CD4-positive, alpha-beta T cell treated with Interferon alpha-2 for 1 hour (primary cell): ENCODE measurements around the gene CUL9.
"Not testable (repeated sequence)": the region's sequence is repeated elsewhere in the genome, so short reads cannot be mapped to it uniquely, and the experiment has no call there.

Experiments
- DNase-seq, 2 donors: peaks; one replicate each; pipeline ENCODE4 v3.0.0-alpha.2; 2020 to 2022

CUL9 gene

DNA sequence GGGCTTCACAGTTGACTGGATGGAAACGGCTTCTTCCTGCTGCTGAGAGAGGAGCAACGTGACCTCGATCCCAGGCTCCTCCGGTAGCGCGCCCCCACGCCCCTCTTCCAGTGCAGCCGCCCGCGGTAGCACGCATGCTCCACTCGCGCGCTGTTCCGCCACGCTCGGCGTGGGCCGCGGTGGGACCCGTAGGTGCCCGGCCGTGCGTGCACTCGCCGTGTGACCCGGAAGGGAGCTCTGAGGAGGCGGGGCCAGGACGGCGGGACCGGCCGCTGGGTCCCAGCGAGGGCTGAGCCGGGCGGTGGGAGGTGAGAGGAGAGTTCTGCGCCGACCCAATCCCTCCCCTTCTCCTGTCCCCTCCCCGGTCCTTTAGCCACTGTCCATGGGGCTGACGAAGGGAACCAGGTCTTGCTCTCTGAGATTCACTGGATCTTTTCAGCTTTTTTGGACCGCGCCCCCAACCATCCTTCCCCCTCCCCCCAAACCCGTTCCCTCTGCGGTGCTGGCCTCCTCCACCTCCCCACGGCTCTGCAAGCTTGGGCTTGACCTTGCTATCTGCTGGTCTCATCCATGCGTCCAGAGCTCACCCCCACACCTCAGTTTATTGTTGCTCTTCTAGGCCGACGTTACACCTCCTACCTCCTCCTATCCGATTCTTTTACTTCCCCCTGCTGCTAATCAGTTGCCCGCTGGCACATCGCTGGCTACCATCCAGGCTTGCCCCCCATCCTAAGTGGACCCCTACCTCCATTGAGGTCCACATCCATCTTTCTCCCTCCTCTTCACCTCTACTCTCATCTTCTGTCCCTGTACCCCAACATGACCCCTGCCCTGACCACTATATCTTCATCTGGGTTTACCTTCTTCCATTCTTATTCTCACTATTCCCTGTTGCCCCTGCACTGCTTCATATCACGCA lies at the start of gene CUL9:
Gene CUL9, plus strand, starts transcription at position 255 of the 919 bp plus-strand sequence. CDS start 2,115 bp downstream, outside the sequence.
- DNase-seq, result peak; percentile 78 to 85

DNA sequence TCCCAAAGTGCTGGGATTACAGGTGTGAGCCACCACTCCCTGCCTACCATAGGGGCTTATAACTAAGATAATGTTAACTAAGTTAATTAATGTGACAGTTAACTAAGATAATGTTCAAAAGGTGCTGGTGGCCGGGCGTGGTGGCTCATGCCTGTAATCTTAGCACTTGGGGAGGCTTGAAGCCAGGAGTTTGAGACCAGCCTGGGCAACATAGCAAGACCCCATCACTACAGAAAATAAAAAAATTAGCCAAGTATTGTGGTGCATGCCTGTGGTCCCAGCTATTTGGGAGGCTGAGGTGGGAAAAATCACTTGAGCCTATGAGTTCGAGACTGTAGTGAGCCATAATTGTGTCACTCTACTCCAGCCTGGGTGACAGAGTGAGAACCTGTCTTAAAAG lies 43.7 kb upstream of the CUL9 start:
- DNase-seq, result no peak

DNA sequence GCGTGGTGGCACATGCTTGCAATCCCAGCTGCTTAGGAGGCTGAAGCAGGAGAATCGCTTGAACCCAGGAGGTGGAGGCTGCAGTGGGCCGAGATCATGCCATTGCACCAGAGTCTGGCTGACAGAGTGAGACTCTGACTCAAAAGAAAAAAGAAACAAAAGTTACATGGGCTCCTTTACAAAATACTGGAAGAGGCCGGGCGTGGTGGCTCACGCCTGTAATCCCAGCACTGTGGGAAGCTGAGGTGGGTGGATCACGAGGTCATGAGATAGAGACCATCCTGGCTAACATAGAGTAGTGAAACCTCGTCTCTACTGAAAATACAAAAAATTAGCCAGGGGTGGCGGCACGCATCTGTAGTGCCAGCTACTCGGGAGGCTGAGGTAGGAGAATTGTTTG lies 42.0 kb upstream of the CUL9 start:
- not testable (repeated sequence) for DNase-seq

DNA sequence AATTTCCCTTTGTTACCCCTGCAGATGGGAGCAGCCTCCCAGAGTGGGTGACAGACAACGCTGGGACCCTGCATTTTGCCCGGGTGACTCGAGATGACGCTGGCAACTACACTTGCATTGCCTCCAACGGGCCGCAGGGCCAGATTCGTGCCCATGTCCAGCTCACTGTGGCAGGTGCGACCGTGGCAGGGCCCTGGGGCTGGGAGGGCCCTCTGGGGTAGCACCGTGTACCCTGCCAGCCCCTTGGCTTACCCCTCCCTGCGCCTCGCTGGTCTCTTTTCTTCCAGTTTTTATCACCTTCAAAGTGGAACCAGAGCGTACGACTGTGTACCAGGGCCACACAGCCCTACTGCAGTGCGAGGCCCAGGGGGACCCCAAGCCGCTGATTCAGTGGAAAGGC lies 40.4 kb upstream of the CUL9 start:
- DNase-seq, result no peak

DNA sequence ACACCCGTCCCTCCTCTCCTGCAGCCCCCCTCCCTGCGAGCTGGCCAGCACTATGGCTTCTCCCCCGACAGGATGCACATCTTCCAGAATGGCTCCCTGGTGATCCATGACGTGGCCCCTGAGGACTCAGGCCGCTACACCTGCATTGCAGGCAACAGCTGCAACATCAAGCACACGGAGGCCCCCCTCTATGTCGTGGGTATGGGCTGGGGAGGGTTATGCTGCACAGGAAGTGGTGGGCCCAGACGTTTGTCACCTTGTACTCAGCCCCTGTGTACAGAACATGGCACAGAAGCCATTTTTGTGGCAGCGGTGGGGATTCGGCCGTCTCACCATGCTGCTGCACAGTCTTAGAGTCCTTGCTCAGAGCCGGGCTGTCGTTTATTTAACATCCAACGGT lies 39.9 kb upstream of the CUL9 start:
- DNase-seq, result peak; percentile 6 to 38

DNA sequence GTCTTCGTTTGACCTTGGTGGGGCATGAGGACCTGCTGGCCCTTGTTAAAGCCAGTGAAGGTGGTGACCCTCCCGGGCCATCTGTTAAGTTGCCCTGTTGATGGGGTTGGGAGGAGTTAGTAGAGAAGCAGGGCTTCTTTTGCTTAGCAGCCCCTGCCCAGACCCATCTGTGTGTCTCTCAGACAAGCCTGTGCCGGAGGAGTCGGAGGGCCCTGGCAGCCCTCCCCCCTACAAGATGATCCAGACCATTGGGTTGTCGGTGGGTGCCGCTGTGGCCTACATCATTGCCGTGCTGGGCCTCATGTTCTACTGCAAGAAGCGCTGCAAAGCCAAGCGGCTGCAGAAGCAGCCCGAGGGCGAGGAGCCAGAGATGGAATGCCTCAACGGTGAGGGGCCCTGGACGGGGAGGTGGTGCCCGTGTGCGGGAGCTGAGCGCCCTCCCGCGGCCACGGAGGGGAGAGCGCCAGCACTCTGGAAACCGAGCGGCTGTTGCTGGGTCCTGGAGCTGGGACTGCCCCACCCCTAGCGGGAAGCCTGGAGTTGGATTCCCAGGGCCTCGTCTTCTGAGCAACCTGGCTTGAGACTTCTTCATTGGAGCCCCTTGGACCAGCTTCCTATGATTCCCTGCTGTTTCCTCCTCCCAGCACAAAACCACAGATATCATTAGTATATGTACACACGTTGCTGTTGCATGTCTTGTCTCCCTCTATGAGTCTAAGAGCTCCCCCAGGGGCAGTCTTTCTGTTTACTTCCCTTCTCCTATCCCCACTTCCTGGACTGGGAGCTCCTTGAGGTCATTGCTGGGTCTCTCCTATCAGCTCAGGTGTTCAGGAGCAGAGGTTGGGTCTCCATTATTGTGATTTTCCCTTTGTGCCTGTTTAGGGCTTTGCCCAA lies 38.5 kb upstream of the CUL9 start:
- peak; percentile 70 to 79 for DNase-seq

DNA sequence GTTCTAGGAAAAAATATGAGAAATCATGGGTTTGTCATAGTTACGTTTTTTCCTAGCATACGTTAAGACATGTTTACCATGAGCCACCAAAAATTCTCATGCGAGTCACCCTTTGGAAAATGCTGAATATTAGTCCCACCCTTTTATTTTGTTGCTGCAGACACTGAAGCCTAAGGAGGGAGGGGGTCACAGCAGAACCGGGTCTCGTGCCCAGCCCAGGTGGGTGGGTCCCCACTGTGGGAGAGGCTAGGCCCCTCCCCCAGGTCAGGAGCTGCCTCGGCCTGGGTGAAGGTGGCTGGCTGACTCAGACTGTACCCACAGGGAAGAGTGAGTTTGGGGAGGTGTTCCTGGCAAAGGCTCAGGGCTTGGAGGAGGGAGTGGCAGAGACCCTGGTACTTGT lies 37.1 kb upstream of the CUL9 start:
- no peak for DNase-seq

DNA sequence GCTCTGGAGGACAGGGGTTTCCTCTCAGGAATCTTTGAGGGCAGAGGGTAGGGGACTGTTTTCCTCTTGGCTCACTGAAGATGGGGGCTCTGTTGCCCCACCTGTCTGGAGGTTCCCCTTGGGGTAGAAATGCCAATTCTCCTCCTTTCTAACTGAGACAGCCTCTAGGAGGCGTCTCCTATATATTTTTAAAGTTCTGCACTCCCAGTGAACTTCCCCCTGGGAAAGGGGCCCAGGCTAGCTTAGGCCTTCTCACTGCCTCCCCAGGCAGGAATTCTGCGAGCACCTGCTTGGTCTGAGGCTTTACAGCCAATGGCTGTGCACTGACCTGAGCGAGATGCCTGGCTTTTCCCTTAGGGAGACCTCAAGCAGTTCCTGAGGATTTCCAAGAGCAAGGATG lies 35.7 kb upstream of the CUL9 start:
- DNase-seq, result no peak

DNA sequence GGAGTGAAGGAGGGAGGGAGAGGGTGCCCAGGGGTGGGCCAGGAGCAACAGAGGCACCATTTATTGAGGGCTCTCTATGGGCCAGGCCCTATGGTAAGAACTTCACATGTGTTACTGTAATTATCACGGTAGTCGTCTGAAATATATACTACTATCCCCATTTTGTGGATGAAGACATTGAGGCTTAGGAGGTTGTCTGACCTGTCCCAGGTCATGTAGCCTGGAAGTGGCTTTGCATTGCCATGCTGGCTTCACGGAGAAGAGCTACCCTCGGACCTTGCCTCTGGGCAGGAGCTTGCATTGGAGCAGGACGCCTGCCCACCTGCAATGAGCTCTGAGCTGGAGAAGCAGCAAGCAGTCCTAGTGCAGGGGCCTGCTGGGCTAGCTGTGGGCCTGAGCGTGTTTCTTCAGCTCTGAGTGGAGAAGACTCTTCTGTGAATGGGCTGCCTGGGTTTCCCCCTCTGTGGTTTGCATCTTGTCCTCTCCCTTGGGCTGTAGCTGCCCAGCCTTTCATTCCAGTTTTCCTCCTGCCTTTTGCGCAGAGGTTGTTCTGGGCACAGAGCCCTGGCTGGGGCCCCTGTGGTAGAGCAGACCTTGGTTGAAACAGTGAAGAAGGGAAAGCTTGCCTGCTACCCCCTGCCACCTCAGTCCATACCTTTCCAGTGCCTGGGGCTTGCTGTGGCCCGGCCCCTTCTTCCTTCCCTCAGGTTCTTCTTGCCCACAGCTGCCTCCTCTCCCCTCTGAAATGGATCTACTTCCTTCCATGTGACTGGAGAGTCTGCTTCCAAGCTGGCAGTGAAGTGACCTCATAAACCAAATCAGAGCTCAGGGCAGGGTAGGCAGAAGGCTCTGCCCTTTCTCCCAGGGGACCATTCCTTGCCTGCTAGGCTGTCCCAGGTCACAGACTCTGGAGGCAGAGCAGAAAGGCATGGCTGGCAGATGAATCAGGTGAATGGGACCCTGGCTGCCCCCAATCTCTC lies 35.0 kb upstream of the CUL9 start:
- DNase-seq, result no peak

DNA sequence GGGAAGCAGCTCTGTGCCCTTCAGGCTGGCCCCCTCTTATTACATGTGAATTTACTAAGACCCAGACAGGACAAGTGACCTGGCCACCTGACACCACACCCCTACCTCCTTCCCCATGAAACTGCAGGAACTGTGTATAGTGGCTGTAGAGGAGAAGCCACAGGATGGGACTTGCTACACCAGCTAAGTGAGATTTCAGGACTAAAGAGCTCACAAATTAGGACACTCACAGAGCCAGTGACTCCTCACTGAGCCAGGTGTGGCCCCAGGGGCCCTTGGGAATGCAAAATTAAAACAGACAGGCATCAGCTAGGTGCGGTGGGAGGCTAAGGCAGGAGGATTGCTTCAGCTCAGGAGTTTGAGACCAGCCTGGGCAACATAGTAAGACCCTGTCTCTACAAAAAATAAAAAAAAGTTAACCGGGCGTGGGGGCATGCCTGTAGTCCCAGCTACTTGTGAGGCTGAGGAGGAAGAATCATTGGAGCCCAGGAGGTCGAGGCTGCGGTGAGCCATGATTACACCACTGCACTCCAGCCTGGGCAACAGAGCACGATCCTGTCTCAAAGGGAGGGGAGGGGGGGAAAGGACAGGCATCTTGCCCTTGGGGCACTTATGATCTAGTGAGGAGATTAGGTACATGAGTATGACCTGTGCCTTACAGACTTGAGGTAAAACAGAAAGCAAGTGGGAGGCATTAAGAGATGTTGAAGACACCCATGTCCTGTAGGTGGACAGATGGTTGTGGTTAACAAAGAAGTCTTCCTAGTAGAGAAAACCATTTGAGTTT lies 34.1 kb upstream of the CUL9 start:
- no peak for DNase-seq

DNA sequence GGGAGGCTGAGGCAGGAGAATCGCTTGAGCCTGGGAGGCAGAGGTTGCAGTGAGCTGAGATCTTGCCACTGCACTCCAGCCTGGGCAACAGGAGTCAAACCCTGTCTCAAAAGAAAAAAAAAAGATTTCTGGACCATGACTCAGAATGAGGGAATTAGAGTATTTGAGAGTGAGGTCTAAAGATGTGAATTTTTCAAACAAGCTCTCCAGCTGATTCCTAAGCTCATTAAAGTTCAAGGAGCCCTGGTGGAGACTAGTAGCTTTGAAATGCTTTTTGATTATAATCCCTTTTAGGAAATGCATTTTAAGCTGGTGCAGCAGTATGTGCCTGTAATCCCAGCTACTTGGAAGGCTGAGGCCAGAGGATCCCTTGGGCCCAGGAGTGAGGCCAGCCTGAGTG lies 32.7 kb upstream of the CUL9 start:
- no peak for DNase-seq

DNA sequence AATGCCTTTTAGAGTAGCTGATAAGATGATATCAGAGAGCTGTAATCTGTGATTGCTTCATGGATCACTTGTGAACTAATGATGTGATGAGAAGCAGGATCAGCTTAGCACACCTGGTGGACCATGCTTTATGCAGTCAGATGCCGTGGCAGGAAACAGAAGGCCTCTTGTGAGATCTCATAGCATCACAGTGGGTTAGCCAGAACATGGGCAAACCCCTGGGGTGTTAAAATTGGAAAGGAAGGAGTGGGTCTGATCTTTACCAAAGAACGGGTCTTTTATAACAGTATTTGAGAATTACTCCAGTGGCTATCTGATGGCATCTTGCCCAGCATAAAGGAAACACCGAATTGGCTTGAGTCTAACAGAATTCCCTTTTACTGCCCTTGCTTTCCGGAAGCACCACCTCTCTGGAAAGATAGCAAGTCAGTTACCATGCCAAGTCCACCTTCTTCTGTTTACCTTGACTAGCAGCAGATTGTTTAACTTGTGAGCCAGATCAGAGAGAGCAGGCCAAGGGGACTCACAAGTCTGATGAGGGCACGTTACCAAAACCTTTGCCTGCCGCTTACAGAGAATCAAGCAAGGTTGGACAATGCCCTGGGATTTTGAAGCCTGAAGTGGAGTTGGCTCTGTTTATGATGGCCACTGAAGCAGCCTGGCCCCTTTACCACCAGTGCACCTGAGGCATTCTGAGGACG lies 31.8 kb upstream of the CUL9 start:
- no peak for DNase-seq

DNA sequence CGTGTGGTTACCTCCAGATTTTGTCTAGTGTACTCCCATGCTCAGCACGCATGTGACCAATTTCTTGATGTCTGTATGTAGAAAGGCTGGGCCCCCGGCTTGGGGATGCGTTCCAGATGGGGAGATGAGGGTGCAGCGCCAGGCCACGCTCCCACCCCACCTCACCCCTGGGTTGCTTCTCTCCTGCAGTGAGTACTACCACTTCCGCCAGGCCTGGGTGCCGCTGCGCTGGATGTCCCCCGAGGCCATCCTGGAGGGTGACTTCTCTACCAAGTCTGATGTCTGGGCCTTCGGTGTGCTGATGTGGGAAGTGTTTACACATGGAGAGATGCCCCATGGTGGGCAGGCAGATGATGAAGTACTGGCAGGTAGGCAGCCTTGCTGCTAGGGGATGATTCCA lies 22.4 kb upstream of the CUL9 start:
- no peak for DNase-seq

DNA sequence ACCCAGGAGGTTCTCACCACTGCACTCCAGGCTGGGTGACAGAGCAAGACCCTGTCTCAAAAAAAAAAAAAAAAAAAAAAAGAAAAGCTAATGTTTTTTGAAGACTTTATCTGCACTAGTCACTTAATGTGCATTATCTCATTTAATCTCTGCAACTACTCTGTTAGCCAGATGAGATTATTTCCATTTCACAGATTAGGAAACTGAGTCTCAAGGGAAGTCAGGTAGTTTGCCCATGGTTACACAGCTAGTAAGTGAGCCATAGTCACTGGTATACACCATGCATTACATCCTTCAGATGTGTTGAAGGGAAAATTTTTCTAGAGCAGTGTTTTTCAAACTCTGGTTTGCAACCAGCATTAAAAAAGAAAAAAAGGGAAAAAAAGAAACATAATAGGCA lies 18.1 kb upstream of the CUL9 start:
- DNase-seq, result no peak

DNA sequence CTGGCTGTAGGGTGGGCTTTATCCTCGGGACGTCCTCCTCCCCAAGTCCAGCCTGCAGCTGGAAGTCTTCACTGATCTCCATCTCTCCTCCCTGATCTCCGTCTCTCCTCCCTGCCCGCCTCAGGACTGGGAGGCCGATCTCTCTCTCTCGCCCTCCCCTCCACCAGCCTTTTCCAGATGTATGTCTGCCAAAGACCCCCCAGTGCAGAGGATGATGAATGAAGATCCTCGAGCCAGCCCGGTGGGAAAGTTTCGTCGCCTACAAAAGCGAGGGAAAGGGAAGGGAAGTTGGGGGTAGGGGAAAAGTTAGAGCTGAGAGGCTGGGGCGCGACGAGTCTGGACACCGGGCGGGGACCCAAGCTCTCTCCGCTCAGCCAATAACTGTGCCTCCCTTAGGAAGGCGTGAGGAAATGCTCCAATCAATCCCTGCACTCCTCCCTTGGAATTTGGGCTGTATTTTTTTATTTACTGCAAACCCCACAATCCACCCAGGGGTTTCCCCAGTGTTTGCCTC lies 11.5 kb upstream of the CUL9 start:
- no peak for DNase-seq

DNA sequence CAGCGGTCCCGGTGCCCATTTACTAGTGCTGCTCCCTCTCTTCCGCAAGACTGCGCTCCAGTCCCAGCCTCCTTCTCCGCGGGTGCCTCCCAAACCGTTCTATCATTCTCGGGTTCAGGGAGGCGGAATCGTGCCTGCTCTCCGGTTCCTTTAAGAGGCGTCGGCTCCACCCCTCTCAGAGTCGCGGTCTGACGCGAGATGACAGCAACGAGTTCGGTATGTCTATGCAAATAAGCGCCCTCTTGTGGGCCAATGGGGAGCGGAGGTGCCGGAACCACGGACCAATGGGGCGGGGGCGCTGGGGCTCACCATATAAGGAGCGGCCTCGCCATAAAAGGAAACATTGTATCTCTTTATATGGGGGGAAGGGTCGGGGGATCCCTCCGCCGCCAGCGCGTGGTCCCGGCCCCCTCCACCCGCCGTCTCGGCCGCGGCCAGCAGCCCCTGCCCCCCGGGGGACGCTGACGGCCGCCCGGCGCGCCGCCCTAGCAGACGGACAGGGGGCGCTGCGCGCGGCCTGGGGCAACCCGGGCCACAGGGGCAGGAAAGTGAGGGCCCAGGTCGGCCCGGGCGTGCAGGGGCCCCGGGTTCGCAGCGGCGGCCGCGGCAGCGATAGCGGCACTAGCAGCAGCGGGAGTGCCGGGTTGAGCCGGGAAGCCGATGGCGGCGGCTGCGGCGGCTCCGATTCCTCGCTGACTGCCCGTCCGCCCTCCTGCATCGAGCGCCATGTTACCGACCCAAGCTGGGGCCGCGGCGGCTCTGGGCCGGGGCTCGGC lies 10.9 kb upstream of the CUL9 start, which contains the start of gene SRF:
Gene SRF, plus strand, starts transcription at position 339 of the 776 bp plus-strand sequence. Its CDS starts 388 bp downstream, at position 727.
- DNase-seq, result peak; percentile 99 to 100

DNA sequence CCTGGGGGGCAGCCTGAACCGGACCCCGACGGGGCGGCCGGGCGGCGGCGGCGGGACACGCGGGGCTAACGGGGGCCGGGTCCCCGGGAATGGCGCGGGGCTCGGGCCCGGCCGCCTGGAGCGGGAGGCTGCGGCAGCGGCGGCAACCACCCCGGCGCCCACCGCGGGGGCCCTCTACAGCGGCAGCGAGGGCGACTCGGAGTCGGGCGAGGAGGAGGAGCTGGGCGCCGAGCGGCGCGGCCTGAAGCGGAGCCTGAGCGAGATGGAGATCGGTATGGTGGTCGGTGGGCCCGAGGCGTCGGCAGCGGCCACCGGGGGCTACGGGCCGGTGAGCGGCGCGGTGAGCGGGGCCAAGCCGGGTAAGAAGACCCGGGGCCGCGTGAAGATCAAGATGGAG lies 10.3 kb upstream of the CUL9 start:
- DNase-seq, result peak in 1 of 2 donors; percentile 41

DNA sequence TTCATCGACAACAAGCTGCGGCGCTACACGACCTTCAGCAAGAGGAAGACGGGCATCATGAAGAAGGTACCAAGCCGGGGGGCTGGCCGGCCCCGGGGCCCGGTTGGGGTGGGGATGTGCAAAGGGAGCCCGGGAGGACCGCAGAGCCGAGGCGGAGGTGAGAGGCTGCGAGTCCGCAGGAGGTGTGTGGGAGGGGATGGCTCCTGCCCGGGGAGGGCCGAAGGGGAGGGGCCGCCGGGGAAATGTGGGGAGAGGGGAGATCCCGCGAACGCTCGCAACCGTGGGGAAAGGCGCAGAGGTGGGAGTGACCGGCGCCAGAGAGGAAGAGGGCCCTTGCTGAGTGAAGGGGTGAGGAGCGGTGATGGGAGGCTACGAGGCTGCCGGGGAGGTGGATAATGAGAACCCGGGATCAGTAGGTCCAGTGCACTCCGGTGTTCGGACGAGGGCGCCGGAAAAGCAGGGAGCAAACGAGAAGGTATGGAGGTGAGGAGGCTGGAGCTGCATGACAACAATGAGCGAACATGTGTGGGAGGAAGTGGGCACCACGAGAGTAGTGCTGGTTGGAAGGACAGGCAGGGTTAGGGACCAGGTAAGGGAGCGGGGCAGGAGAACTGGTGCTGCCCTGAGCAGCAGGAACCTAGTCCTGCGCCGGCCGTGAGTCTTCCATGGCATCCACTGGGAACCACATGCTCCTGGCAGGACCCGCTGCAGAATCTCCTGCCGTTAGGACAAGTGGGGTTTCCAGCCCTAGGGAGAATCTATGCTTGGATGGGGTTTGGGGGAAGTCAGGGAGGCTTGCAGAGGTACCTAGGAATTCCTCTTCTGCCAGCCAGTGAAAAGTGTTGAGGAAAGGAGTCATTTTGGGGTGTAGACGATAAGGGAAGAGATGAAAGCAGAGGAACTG lies 9.6 kb upstream of the CUL9 start:
- peak; percentile 42 to 68 for DNase-seq
